Fibroblast of mammary gland (primary cell): ENCODE data around the gene SCN10A.

Experiments used
- DNase-seq: peaks from one replicate; pipeline ENCODE4 v3.0.0-alpha.2; 2010; ENCODE audit warnings: low read depth
- H3K4me3 ChIP-seq: 2 replicates; pipeline ENCODE4 v1.5.1; 2011; ENCODE audit warnings: low read depth, mild to moderate bottlenecking, low read length, moderate library complexity; ENCODE audit not compliant: control insufficient read depth
- CTCF ChIP-seq: conservative IDR thresholded peaks from 2 replicates; pipeline ENCODE4 v1.5.1; 2011; ENCODE audit warnings: low read depth, low read length, inconsistent platforms; ENCODE audit not compliant: control insufficient read depth, insufficient read depth

SCN10A gene

GRCh38 chr3:38698760-38699159 lies 117.3 kb downstream of the SCN10A start:
- H3K4me3 ChIP-seq: no peak overlapping the region
- DNase-seq: no peak
- no peak for TF ChIP-seq CTCF

DNA sequence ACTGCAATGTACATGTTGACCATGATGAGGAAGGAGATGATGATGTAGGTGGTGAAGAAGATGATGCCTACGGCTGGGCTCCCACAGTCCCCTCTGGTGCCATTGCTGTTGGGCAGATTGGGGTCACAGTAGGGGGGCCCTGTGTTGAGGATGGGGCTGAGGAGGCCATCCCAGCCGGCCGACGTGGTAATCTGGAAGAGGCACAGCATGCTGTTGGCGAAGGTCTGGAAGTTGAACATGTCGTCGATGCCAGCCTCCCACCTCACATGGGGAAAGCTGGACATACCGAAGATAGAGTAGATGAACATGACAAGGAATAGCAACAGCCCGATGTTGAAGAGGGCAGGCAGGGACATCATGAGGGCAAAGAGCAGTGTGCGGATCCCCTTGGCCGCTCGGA lies 118.0 kb downstream of the SCN10A start:
- no peak overlapping the region for H3K4me3 ChIP-seq
- DNase-seq: no peak
- no peak for TF ChIP-seq CTCF

GRCh38 chr3:38696034-38696433 lies 120.0 kb downstream of the SCN10A start:
- no peak overlapping the region for H3K4me3 ChIP-seq
- no peak for DNase-seq
- TF ChIP-seq CTCF: no peak

DNA sequence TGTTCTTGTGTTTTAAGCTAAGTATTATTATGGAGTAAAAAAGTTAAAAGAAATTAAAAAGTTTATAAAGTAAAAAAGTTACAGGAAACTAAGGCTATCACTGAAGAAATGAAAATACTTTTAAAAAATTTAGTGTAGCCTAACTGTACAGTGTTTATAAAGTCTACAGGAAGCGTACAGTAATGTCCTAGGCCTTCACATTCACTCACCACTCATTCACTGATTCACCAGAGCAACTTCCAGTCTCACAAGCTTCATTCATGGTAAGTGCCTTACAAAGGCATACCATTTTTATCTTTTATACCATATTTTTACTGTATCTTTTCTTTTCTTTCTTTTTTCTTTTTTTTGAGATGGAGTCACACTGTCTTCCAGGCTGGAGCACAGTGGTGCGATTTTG lies 125.8 kb downstream of the SCN10A start:
- H3K4me3 ChIP-seq: no peak overlapping the region
- no peak for DNase-seq
- TF ChIP-seq CTCF: no peak

DNA sequence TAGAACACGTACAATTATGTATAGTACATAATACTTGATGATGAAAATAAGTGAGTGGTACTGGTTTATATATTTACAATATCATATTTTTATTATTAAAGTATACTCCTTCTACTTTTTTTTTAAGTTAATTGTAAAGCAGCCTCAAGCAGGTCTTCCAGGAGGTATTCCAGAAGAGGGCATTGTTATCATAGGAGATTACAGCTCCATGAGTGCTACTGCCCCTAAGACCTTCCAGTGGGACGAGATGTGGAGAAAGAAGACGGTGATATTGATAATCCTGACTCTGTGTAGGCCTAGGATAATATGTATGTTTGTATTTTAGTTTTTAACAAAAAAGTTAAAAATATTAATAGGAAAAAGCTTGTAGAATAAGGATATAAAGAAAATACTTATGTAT lies 126.2 kb downstream of the SCN10A start:
- DNase-seq: no peak

GRCh38 chr3:38689346-38689745 lies 126.7 kb downstream of the SCN10A start:
- H3K4me3 ChIP-seq: no peak overlapping the region
- no peak for DNase-seq
- TF ChIP-seq CTCF: no peak

More for the DNA sequence above, 126.2 kb downstream of the SCN10A start:
- no peak for TF ChIP-seq CTCF
- no peak overlapping the region for H3K4me3 ChIP-seq

GRCh38 chr3:38687321-38687720 lies 128.7 kb downstream of the SCN10A start:
- no peak for TF ChIP-seq CTCF
- DNase-seq: no peak
- H3K4me3 ChIP-seq: no peak overlapping the region
